Activated CD8-positive, alpha-beta T cell treated with anti-CD3 and anti-CD28 coated beads for 36 hours (primary cell): Measurements from ENCODE around the gene DAPK1. TPM values are rescaled to one million over a fixed set of nuclear protein-coding genes. Genes with fewer than 3 reads are reported as not detected.

Source experiments
- ATAC-seq: fragments of 200-7000 bp; cut with Tn5 transposase; one replicate; pipeline ENCODE4 v1.10.0; 2021; ENCODE audit warnings: mild to moderate bottlenecking, moderate library complexity
- CTCF ChIA-PET: fragments of 350-600 bp; sonication (Branson Sonifier 250); formaldehyde crosslinking; loops from one replicate; lab custom pipeline; 2021; ENCODE audit warnings: antibody characterized with exemption; lab: Charles Lee
- POLR2A ChIA-PET: fragments of 350-600 bp; sonication (Branson Sonifier 250); formaldehyde crosslinking; loops from one replicate; lab custom pipeline; 2021; ENCODE audit warnings: antibody characterized with exemption; lab: Charles Lee
- DNase-seq: peaks from one replicate; pipeline ENCODE4 v3.0.0-alpha.2; 2020
- H3K27ac Mint-ChIP-seq: one replicate; pipeline ENCODE4 v1.8.0; 2021; ENCODE audit warnings: mild to moderate bottlenecking, mixed read lengths
- H3K27me3 Mint-ChIP-seq: one replicate; pipeline ENCODE4 v1.8.0; 2021; ENCODE audit warnings: mixed read lengths
- H3K36me3 Mint-ChIP-seq: one replicate; pipeline ENCODE4 v1.8.0; 2021; ENCODE audit warnings: low read depth, mixed read lengths
- H3K4me1 Mint-ChIP-seq: one replicate; pipeline ENCODE4 v1.8.0; 2021; ENCODE audit warnings: low read depth, mixed read lengths
- H3K4me3 Mint-ChIP-seq: one replicate; pipeline ENCODE4 v1.8.0; 2021; ENCODE audit warnings: mild to moderate bottlenecking, moderate library complexity, mixed read lengths
- H3K9me3 Mint-ChIP-seq: one replicate; pipeline ENCODE4 v1.8.0; 2021; ENCODE audit warnings: mixed read lengths
- intact Hi-C: fragments of 100-400 bp; cut with micrococcal nuclease; formaldehyde crosslinking; loops from one replicate; pipeline ENCODE4 v1.10.0; 2022
- total RNA-seq, 2 experiments: library from RNA; stranded (reverse); gene quantifications; one replicate each; pipeline ENCODE4 v1.2.3, GENCODE V29; 2021
- TF ChIP-seq, protein P1 (sequence below): fragments of 200-600 bp; IDR thresholded peaks from one replicate; pipeline ENCODE4 v1.8.0; 2022; ENCODE audit warnings: antibody characterized with exemption, mild to moderate bottlenecking

The DAPK1 gene
- total RNA-seq, 2 experiments from 2014 or later, result 1.7 to 2.1 TPM

- DNase-seq, result peak; percentile 22
- POLR2A ChIA-PET, result no interaction called here
- intact Hi-C loops, result no loop called here
Observed at GRCh38 chr9:87667164-87667738, 169.6 kb downstream of the DAPK1 start.

DNA sequence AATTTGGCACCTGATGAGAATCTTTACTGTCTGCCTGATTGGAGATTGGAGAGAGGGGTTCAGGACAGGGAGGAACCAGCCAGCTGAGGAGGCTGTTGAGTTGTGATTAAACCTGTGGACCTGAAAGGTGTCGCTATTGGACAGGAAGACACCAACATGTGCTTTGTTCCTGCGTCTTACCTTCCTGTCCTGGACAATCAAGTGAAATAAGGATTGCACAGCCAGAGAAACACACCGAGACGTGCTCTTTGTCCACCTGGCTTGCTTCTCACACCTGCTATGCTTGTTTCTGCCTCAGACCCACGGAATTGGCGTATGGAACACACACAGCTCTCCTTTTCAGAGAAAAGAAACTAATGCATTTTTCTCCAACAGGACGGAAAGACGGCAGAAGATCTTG is 170.6 kb downstream of the DAPK1 start:
- Mint-ChIP-seq H3K9me3 (peaks cover 7% of the 10 kb centered on the region), H3K4me1 (no peaks in the 10 kb centered on the region), H3K27me3 (no peaks in the 10 kb centered on the region), H3K36me3 (no peaks in the 10 kb centered on the region), H3K27ac (no peak overlapping the region), H3K4me3 (no peak overlapping the region)
- no peak for DNase-seq
- CTCF ChIA-PET, result interaction anchor here (1.3 kb wide), 1 partner anchor 144 kb away, joined by 3 read pairs; no protein-coding TSS in a partner anchor
- TF ChIP-seq, protein P1, sequence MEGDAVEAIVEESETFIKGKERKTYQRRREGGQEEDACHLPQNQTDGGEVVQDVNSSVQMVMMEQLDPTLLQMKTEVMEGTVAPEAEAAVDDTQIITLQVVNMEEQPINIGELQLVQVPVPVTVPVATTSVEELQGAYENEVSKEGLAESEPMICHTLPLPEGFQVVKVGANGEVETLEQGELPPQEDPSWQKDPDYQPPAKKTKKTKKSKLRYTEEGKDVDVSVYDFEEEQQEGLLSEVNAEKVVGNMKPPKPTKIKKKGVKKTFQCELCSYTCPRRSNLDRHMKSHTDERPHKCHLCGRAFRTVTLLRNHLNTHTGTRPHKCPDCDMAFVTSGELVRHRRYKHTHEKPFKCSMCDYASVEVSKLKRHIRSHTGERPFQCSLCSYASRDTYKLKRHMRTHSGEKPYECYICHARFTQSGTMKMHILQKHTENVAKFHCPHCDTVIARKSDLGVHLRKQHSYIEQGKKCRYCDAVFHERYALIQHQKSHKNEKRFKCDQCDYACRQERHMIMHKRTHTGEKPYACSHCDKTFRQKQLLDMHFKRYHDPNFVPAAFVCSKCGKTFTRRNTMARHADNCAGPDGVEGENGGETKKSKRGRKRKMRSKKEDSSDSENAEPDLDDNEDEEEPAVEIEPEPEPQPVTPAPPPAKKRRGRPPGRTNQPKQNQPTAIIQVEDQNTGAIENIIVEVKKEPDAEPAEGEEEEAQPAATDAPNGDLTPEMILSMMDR, result no peak
- POLR2A ChIA-PET, result no interaction called here
- intact Hi-C loops, result no loop called here
- no peak for ATAC-seq

More at GRCh38 chr9:87667164-87667738, 169.6 kb downstream of the DAPK1 start:
- Mint-ChIP-seq H3K27ac (no peak overlapping the region), H3K9me3 (peaks cover 7% of the 10 kb centered on the region), H3K27me3 (no peaks in the 10 kb centered on the region), H3K36me3 (no peaks in the 10 kb centered on the region), H3K4me1 (no peaks in the 10 kb centered on the region), H3K4me3 (no peak overlapping the region)
- ATAC-seq, result no peak
- TF ChIP-seq, protein P1, result no peak
- CTCF ChIA-PET, result interaction anchor here (0.7 to 1.3 kb wide), 2 partner anchors 145 to 329 kb away, joined by 3 read pairs; no protein-coding TSS in a partner anchor

GRCh38 chr9:87668722-87669121 is 171.1 kb downstream of the DAPK1 start:
- Mint-ChIP-seq H3K4me3 (no peak overlapping the region), H3K36me3 (no peaks in the 10 kb centered on the region), H3K9me3 (peaks cover 7% of the 10 kb centered on the region), H3K27ac (no peak overlapping the region), H3K4me1 (no peaks in the 10 kb centered on the region), H3K27me3 (no peaks in the 10 kb centered on the region)
- ChIA-PET POLR2A (no interaction called here), CTCF (no interaction called here)
- TF ChIP-seq, protein P1, result no peak
- intact Hi-C loops, result no loop called here
- no peak for DNase-seq
- ATAC-seq, result no peak

DNA sequence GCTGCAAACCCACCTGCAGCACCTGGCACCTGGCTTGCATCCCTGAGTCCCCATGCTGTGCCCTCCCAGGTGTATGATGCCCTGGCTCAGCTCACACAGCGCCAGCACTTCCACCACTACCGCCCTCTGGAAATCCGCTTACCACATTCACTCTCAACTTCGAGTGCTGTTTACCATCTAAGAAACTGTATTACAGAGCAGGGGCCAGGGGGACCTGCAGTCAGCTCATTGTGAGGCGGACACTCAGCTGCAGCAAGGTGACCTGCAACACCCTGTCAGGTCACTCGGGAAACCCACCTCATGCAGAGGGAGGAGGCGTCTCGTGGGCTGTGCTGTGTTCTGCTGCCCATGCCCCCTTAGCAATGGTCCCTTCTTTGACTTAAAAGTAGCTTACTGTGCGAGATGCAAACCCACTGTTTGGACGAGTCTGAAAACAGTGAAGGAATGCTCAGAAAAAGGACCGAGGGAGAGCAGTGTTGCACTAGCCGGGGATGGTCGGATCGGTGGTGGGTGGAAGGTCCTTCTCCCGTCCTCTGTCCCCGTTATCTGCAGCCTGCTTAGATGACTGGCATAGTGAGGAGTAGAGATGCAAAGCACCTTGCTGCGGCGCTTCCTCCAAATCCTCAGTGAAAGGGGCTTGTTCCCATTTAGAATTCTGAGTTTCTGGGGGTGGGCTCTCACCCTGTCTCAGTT is 173.1 kb downstream of the DAPK1 start:
- intact Hi-C loops, result loop anchor here (10.0 kb wide), 1 partner anchor 144 kb away; no protein-coding TSS in a partner anchor

More for the DNA sequence above, 173.1 kb downstream of the DAPK1 start:
- no peak overlapping the region for H3K4me3 Mint-ChIP-seq
- TF ChIP-seq, protein P1, result no peak
- ATAC-seq (no peak), DNase-seq (no peak)
- H3K27ac Mint-ChIP-seq, result no peak overlapping the region
- H3K9me3 Mint-ChIP-seq, result peaks cover 7% of the 10 kb centered on the region
- no peaks in the 10 kb centered on the region for H3K27me3 Mint-ChIP-seq
- POLR2A ChIA-PET, result no interaction called here
- no peaks in the 10 kb centered on the region for H3K4me1 Mint-ChIP-seq
- H3K36me3 Mint-ChIP-seq, result no peaks in the 10 kb centered on the region
- CTCF ChIA-PET, result no interaction called here
